Kidney (tissue), 14 donors: ENCODE measurements around the gene SYNDIG1. TPM values are rescaled to one million over a fixed set of nuclear protein-coding genes. Genes with fewer than 3 reads are reported as not detected.
A peak's percentile ranks its signal among the peaks of the same experiment; 100 is the strongest.

Source experiments
- DNase-seq, 5 donors: peaks; one replicate each; pipeline ENCODE4 v3.0.0-alpha.2; 2013 to 2020
- FAIRE-seq: peaks from 2 replicates; lab custom pipeline; 2012; peaks lifted over from hg19 to GRCh38; lab: Jason Lieb, UNC
- H3K27ac ChIP-seq, 2 donors: one replicate each; pipeline ENCODE4 v1.7.0; 2013; ENCODE audit warnings: low read depth in 2 of 2, low read length in 2 of 2, inconsistent platforms in 1 of 2
- H3K27me3 ChIP-seq: one replicate; pipeline ENCODE4 v1.7.1; 2013; ENCODE audit warnings: low read length, inconsistent platforms; ENCODE audit not compliant: control insufficient read depth, insufficient read depth
- H3K36me3 ChIP-seq, 3 donors: one replicate each; pipeline versions ENCODE4 v1.7.0 to v1.7.1; 2013; ENCODE audit warnings: low read length in 3 of 3, control low read depth in 1 of 3, inconsistent platforms in 1 of 3; ENCODE audit not compliant: insufficient read depth in 3 of 3, control insufficient read depth in 2 of 3
- H3K4me1 ChIP-seq, 3 donors: one replicate each; pipeline versions ENCODE4 v1.7.0 to v1.7.1; 2013; ENCODE audit warnings: low read length in 3 of 3, inconsistent platforms in 1 of 3, low read depth in 1 of 3; ENCODE audit not compliant: control insufficient read depth in 2 of 3, insufficient read depth in 2 of 3
- H3K4me3 ChIP-seq, 3 donors: one replicate each; pipeline versions ENCODE4 v1.7.0 to v1.8.1; 2013; ENCODE audit warnings: low read length in 3 of 3, control low read depth in 1 of 3, inconsistent platforms in 1 of 3
- H3K9ac ChIP-seq, 3 donors: one replicate each; pipeline versions ENCODE4 v1.7.0 to v1.7.1; 2013; ENCODE audit warnings: low read length in 3 of 3, control low read depth in 1 of 3, inconsistent platforms in 1 of 3
- H3K9me3 ChIP-seq, 3 donors: one replicate each; pipeline versions ENCODE4 v1.7.0 to v1.7.1; 2013; ENCODE audit warnings: low read length in 3 of 3, control low read depth in 1 of 3, inconsistent platforms in 1 of 3; ENCODE audit not compliant: control insufficient read depth in 2 of 3, insufficient read depth in 1 of 3
- intact Hi-C: fragments of 100-400 bp; cut with DNase I; formaldehyde crosslinking; loops from one replicate; pipeline ENCODE4 v1.11.1; 2022
- polyA plus RNA-seq: library from polyadenylated mRNA; stranded (reverse); fragments of 350-450 nt; fragmentation: Illumina TruSeq; extraction: RNeasy Lipid Tissue Mini Kit (QIAGEN cat#74804); gene quantifications from one replicate; pipeline ENCODE4 v1.2.3, GENCODE V29; 2014; ENCODE audit warnings: low read depth, low replicate concordance; ENCODE audit not compliant: insufficient read depth
- total RNA-seq: library from RNA; stranded (reverse); fragmentation: NEBNext Ultra II Directional; extraction: Animal tissue kit (Norgen Biotek cat#: 25700); gene quantifications from one replicate; pipeline ENCODE4 v1.2.1, GENCODE V29; 2021
- TF ChIP-seq, protein P1 (sequence below): IDR thresholded peaks from 3 replicates; pipeline ENCODE4 v1.5.1; 2012; ENCODE audit warnings: mild to moderate bottlenecking, moderate library complexity, borderline replicate concordance; ENCODE audit not compliant: insufficient read depth; ENCODE audit errors: extremely low read depth
- donor health status: control.
- donor health status: control.
- donor health status: control.
- donor health status: control.
- donor health status: control.
- donor health status: DM: yes; HTN: yes; CAD: no.
- donor health status: Normal renal cell carcinoma (clear cell type).

Gene SYNDIG1
- total and polyA plus RNA-seq, 2 donors from 2014 or later, result 5.4 to 8.2 TPM

DNA sequence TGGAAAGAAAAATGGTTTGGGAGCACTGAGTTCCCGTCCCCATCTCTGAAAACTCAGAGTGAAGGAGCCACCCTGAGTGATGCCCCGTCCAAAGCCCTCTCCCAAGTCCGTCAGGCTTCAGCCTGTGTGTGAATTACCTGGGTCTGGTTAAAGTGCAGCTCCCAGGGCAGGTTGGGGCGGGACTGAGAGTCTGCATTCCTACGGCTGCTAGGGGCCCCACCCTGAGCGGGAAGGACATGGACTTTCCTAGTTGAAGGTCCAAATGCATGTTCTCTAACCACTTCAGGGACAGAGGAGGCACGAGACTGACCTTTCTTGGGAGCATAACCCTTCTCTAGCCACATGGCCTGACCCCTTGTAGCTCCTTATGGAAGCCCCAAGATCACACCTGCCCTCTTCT is 97.2 kb downstream of the SYNDIG1 start:
- DNase-seq, result no peak
- Histone ChIP-seq H3K27ac (no peak overlapping the region), H3K9ac (no peak overlapping the region), H3K4me1 (no peaks in the 10 kb centered on the region), H3K27me3 (no peaks in the 10 kb centered on the region), H3K4me3 (no peak overlapping the region), H3K36me3 (no peaks in the 10 kb centered on the region), H3K9me3 (no peaks in the 10 kb centered on the region)
- FAIRE-seq, result no peak
- TF ChIP-seq, protein P1, sequence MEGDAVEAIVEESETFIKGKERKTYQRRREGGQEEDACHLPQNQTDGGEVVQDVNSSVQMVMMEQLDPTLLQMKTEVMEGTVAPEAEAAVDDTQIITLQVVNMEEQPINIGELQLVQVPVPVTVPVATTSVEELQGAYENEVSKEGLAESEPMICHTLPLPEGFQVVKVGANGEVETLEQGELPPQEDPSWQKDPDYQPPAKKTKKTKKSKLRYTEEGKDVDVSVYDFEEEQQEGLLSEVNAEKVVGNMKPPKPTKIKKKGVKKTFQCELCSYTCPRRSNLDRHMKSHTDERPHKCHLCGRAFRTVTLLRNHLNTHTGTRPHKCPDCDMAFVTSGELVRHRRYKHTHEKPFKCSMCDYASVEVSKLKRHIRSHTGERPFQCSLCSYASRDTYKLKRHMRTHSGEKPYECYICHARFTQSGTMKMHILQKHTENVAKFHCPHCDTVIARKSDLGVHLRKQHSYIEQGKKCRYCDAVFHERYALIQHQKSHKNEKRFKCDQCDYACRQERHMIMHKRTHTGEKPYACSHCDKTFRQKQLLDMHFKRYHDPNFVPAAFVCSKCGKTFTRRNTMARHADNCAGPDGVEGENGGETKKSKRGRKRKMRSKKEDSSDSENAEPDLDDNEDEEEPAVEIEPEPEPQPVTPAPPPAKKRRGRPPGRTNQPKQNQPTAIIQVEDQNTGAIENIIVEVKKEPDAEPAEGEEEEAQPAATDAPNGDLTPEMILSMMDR, result no peak
- intact Hi-C loops, result no loop called here

GRCh38 chr20:24567508-24567907 is 98.1 kb downstream of the SYNDIG1 start:
- Histone ChIP-seq H3K4me1 (no peaks in the 10 kb centered on the region), H3K9me3 (no peaks in the 10 kb centered on the region), H3K27me3 (no peaks in the 10 kb centered on the region), H3K9ac (no peak overlapping the region), H3K4me3 (no peak overlapping the region), H3K27ac (no peak overlapping the region), H3K36me3 (no peaks in the 10 kb centered on the region)
- intact Hi-C loops, result no loop called here
- no peak for FAIRE-seq
- TF ChIP-seq, protein P1, result no peak
- peak in 1 of 5 donors; percentile 26 for DNase-seq

DNA sequence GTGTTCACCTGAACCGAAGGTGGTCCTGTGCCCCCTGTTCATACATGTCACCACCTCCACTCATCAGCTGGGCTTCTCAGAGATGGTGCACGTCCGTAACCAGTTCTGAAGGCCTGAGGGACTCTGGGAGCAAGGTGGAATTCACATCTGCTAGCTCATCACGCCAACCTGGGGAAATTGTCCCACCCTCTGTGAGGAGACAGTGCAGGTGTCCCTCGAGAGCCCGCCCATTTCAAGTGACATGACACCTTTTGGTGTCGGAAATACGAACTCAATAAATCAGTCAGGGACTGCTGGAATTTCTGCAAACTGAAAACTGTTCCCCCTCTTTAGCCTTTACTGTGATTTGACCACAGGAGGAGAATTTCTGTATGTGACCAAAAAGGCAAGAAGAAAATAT is 99.4 kb downstream of the SYNDIG1 start:
- DNase-seq (no peak), FAIRE-seq (no peak)
- Histone ChIP-seq H3K4me3 (no peak overlapping the region), H3K36me3 (no peaks in the 10 kb centered on the region), H3K27me3 (no peaks in the 10 kb centered on the region), H3K27ac (no peak overlapping the region), H3K9ac (no peak overlapping the region), H3K9me3 (no peaks in the 10 kb centered on the region), H3K4me1 (no peaks in the 10 kb centered on the region)
- intact Hi-C loops, result no loop called here
- TF ChIP-seq, protein P1, result no peak

GRCh38 chr20:24571159-24571558 is 101.7 kb downstream of the SYNDIG1 start:
- DNase-seq (no peak), FAIRE-seq (no peak)
- Histone ChIP-seq H3K9me3 (no peaks in the 10 kb centered on the region), H3K27me3 (no peaks in the 10 kb centered on the region), H3K9ac (no peak overlapping the region), H3K27ac (no peak overlapping the region), H3K4me1 (no peaks in the 10 kb centered on the region), H3K4me3 (no peak overlapping the region), H3K36me3 (no peaks in the 10 kb centered on the region)
- intact Hi-C loops, result no loop called here
- TF ChIP-seq, protein P1, result no peak
